CD4-positive, CD25-positive, alpha-beta regulatory T cell (primary cell): ENCODE measurements around the gene ZAR1. TPM values are rescaled to one million over a fixed set of nuclear protein-coding genes. Genes with fewer than 3 reads are reported as not detected.

Experiments used
- ATAC-seq, 2 donors: fragments of 150-1000 bp; cut with Tn5 transposase; one replicate each; pipeline ENCODE4 v1.10.0; 2021; ENCODE audit warnings: low read depth in 2 of 2, moderate number of reproducible peaks in 2 of 2, moderate library complexity in 1 of 2
- DNase-seq, 3 donors: peaks; one replicate each; pipeline versions ENCODE4 v3.0.0 to v3.0.0-alpha.2; 2012 to 2022; ENCODE audit warnings: mixed read lengths in 1 of 3
- H3K27ac ChIP-seq: one replicate; pipeline ENCODE4 v1.7.0; 2013; ENCODE audit warnings: mild to moderate bottlenecking, low read length; ENCODE audit not compliant: insufficient read depth, poor library complexity, severe bottlenecking
- H3K27me3 ChIP-seq: one replicate; pipeline ENCODE4 v1.7.0; 2013; ENCODE audit warnings: low read length; ENCODE audit not compliant: control insufficient read depth, insufficient read depth
- H3K36me3 ChIP-seq: one replicate; pipeline ENCODE4 v1.7.0; 2013; ENCODE audit warnings: mild to moderate bottlenecking, low read length, moderate library complexity; ENCODE audit not compliant: control insufficient read depth, insufficient read depth
- H3K4me1 ChIP-seq: 2 replicates; pipeline ENCODE4 v1.7.0; 2013; ENCODE audit warnings: mild to moderate bottlenecking, low read length; ENCODE audit not compliant: insufficient read depth, control insufficient read depth, poor library complexity, severe bottlenecking
- H3K4me3 ChIP-seq: one replicate; pipeline ENCODE4 v1.7.0; 2013; ENCODE audit warnings: low read depth, mild to moderate bottlenecking, low read length, moderate library complexity
- H3K9me3 ChIP-seq, 2 experiments: 1 replicate in 1 of 2; 2 replicates in 1 of 2; pipeline ENCODE4 v1.7.0; 2013; ENCODE audit warnings: low read length in 2 of 2, mild to moderate bottlenecking in 1 of 2, moderate library complexity in 1 of 2; ENCODE audit not compliant: control insufficient read depth in 2 of 2
- H3K27ac Mint-ChIP-seq, 3 donors: one replicate each; pipeline ENCODE4 v1.8.0; 2020 to 2022; ENCODE audit warnings: mild to moderate bottlenecking in 3 of 3, mixed read lengths in 3 of 3, moderate library complexity in 2 of 3
- H3K27me3 Mint-ChIP-seq: one replicate; pipeline ENCODE4 v1.8.0; 2022; ENCODE audit warnings: mild to moderate bottlenecking, mixed read lengths
- H3K36me3 Mint-ChIP-seq: one replicate; pipeline ENCODE4 v1.8.0; 2020; ENCODE audit warnings: mixed read lengths
- H3K4me1 Mint-ChIP-seq, 4 donors: one replicate each; pipeline ENCODE4 v1.8.0; 2020 to 2022; ENCODE audit warnings: mixed read lengths in 4 of 4, mild to moderate bottlenecking in 1 of 4
- H3K4me3 Mint-ChIP-seq, 4 donors: one replicate each; pipeline ENCODE4 v1.8.0; 2020 to 2022; ENCODE audit warnings: mild to moderate bottlenecking in 4 of 4, mixed read lengths in 4 of 4, moderate library complexity in 3 of 4
- H3K9me3 Mint-ChIP-seq, 7 donors: one replicate each; pipeline ENCODE4 v1.8.0; 2020 to 2022; ENCODE audit warnings: mixed read lengths in 7 of 7, mild to moderate bottlenecking in 3 of 7, moderate library complexity in 2 of 7
- polyA plus RNA-seq, 4 donors: library from polyadenylated mRNA; unstranded; fragments of 300-500 nt; fragmentation: Illumina TruSeq; gene quantifications; one replicate each; pipeline ENCODE4 v1.2.3, GENCODE V29; 2021
- total RNA-seq: library from RNA; stranded (reverse); gene quantifications from one replicate; pipeline ENCODE4 v1.2.3, GENCODE V29; 2022

Gene ZAR1
- total and polyA plus RNA-seq, 5 donors from 2014 or later: not detected

GRCh38 chr4:48542888-48543287, 52.8 kb downstream of the ZAR1 start:
- Histone ChIP-seq H3K36me3 (peaks cover 80% of the 10 kb centered on the region), H3K4me3 (no peak overlapping the region), H3K4me1 (no peaks in the 10 kb centered on the region), H3K27ac (no peak overlapping the region), H3K27me3 (no peaks in the 10 kb centered on the region), H3K9me3 (no peaks in the 10 kb centered on the region)
- H3K36me3 Mint-ChIP-seq: peaks cover 59% of the 10 kb centered on the region
- ATAC-seq (no peak), DNase-seq (no peak)
- peak overlapping the region in 1 of 3 donors; percentile 17 for H3K27ac Mint-ChIP-seq
- no peaks in the 10 kb centered on the region for H3K27me3 Mint-ChIP-seq
- no peak overlapping the region for H3K4me3 Mint-ChIP-seq
- peaks cover 0 to 2% (median 0%) of the 10 kb centered on the region in 4 donors for H3K4me1 Mint-ChIP-seq
- no peaks in the 10 kb centered on the region for H3K9me3 Mint-ChIP-seq

- Mint-ChIP-seq H3K4me3 (no peak overlapping the region), H3K27ac (peak overlapping the region in 1 of 3 donors; percentile 52), H3K36me3 (peaks cover 67% of the 10 kb centered on the region), H3K4me1 (peaks cover 0 to 4% (median 0%) of the 10 kb centered on the region in 4 donors), H3K27me3 (no peaks in the 10 kb centered on the region), H3K9me3 (no peaks in the 10 kb centered on the region)
- Histone ChIP-seq H3K27ac (no peak overlapping the region), H3K4me1 (no peaks in the 10 kb centered on the region), H3K4me3 (no peak overlapping the region), H3K27me3 (no peaks in the 10 kb centered on the region), H3K9me3 (no peaks in the 10 kb centered on the region), H3K36me3 (peaks cover 88% of the 10 kb centered on the region)
- ATAC-seq (no peak), DNase-seq (no peak)
Measured at GRCh38 chr4:48543796-48544195, 53.7 kb downstream of the ZAR1 start.

Other genes starting within 250 kb of the ZAR1 start
- 3.0 TPM for gene TEC, start 220.4 kb upstream of the ZAR1 start, total RNA-seq
- gene TEC, start 220.4 kb upstream of the ZAR1 start, polyA plus RNA-seq: 1 to 10 TPM in 3 of 4 donors, under 1 TPM in 1; 0.17 to 1.2 (median 1.2) TPM
- 82.9 TPM for gene SLAIN2, start 148.7 kb upstream of the ZAR1 start, total RNA-seq
- 10 to 100 TPM; 23.9 to 28.4 (median 26.0) TPM for gene SLAIN2, start 148.7 kb upstream of the ZAR1 start, polyA plus RNA-seq
- not detected for gene SLC10A4, start 6.9 kb upstream of the ZAR1 start, total RNA-seq
- not detected for gene SLC10A4, start 6.9 kb upstream of the ZAR1 start, polyA plus RNA-seq